Left renal pelvis (tissue), 4 donors: ENCODE data around the gene ARID5B. TPM values are rescaled to one million over a fixed set of nuclear protein-coding genes. Genes with fewer than 3 reads are reported as not detected.

Experiments
- DNase-seq, 4 donors: peaks; one replicate each; pipeline ENCODE4 v3.0.0-alpha.2; 2013; ENCODE audit warnings: low read depth in 4 of 4, low spot score in 3 of 4
- polyA plus RNA-seq, 4 donors: library from polyadenylated mRNA; unstranded; fragments of 120-200 nt; gene quantifications; one replicate each; pipeline ENCODE4 v1.2.1, GENCODE V29; 2013; ENCODE audit not compliant: insufficient read length in 4 of 4

ARID5B gene
- polyA plus RNA-seq, 4 donors = 24.7 to 54.5 (median 52.1) TPM

DNA sequence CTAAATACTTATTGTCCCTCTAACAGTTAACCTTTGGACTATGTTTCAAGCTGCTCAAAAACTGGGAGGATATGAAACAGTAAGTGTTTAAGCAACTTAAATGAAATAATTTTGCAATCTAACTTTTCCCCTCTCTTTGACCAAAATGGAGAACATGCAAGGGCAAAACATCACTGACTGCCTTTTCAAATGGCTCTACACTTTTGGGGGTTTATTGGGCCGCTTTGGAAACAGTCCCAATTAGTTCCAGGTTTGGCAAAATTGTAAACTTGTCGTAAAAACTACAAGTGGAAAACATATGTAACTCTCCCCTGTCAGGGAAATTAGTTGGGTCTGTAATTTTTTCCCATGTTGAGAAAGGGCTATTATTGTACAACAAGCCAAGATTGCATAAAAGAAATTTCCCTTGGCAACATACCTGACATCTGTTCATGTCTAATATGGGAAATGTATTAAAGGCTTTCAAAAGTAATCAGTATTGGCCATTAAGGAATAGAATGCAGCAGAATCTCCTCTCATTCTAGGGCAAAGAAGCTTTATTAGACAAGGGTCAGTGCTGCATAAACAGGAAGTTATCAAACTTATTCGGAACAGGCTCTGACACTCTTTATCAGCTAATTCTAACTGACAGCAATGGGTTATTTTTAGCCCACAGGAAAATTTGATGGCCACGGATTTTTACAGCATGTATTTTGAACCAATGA, 157.9 kb downstream of the ARID5B start:
- DNase-seq = no peak

DNA sequence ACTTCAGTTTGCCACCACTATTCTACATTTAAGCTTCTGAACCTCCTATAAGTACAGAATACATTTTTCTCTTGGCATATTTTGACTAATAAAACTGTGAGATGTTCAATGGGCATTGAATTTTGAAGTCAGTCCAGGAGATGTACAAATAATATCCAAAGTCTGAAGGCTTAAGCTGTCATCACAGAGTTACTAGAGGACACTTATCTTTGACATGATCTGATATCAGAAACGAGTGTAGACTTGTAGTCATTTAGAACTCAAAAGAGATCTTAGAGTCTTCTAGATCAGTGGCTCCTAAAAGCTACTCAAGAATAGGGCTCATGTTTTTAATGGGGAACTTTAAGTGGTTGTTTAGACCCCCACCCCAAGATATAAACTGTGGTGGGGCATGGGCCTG, 160.5 kb downstream of the ARID5B start:
- DNase-seq = no peak

DNA sequence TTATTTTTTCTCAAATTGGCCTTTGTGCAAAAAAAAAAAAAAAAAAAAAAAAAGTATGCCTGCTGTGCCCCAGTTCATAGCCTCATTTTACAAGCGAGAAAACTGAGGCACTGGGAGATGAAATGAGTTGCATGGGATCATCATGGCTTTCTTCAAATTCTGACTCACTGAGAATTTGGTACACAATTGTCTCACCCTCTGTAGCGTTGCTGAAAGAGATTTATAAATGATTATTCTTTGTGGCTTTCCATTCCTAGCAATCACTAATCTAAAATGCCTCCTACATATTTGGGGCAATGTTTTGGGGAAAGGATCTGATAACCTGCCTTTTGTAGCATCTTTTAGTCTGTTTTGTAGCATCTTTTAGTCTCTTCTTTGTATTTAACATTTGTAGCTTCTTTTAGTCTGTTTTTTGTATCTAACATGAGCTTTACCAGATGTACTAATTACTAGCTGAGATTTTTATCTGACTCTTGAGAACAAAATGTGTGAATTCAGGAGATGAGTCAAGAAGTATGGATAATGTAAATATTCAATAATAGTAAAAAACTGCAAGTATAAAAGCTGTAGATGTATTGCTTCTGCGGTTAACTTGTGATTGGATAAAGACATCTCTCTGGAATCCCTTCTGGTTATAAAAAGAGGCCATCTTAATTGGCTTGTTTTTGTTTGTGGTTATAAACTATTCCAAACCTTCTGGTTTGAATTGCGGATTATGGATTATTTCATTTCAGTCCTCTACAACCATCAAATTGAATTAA, 161.4 kb downstream of the ARID5B start:
- no peak for DNase-seq

DNA sequence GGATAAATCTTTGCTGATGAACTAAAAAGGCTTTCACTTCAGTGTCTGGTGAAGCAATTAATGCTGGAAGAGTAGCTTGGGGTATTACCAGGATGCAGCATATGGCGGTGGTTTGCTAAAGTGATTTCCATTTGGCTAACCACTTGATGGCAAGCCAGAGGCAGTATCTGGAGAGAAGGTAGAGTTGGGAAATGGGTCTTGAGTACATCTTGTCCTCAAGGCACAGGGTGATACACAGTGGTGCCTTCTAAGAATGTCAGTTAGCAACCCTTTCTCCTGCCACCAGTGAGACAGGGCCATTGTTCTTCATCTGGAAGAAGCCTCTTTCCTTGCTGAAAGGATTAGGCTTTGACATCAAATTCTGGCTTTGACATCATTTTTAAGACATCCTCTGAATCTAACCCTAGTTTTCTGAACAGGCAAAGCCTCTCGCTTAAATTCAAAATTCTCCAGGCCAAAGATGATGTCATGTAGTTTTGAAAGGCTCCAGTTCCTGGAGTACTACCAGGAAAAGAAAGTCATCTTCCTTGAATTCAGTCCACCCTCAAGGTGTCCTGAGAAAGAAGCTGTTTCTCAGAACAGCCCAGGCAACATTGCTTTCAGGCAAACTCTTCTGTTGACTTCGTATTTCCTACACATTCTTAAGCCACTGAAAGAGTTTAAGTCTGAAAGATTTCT, 162.4 kb downstream of the ARID5B start:
- DNase-seq = no peak

DNA sequence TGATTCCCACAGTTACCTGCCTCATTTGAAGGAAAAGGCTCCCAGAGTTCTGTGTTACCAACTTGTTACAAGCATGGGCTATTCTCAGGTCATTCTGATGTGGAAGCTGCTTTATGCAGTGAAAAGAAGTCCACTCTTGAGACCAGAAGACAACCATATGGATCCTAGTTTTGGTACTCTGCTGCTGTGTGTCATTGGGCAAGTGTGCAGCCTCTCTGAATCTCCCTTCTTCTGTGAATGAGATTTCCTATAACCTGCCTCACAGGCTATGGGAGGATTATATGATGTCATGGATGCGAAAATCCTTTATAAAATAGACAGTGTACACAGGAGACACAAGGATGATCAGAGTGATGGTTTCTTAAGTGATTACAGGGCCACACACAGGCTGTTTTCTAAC, 166.1 kb downstream of the ARID5B start:
- no peak for DNase-seq

DNA sequence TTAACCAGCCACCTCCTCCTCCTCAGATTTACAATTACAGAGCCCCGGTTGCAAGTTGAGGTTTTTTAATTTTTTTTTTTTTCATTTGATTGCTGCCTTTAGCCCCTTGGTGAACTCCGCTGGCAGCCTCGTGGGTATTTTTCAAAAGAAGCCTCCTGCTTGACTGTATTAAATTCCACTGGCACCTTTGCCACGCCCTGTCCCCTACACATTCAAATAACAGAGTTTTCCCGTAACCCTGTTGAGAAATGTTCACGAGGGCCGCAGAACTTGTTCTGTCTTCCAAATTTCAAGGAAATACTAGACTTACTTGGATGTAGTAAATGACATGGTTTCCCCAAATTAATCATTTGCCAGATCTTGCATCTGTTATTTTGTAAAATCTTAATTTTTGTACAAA, 167.0 kb downstream of the ARID5B start:
- no peak for DNase-seq

DNA sequence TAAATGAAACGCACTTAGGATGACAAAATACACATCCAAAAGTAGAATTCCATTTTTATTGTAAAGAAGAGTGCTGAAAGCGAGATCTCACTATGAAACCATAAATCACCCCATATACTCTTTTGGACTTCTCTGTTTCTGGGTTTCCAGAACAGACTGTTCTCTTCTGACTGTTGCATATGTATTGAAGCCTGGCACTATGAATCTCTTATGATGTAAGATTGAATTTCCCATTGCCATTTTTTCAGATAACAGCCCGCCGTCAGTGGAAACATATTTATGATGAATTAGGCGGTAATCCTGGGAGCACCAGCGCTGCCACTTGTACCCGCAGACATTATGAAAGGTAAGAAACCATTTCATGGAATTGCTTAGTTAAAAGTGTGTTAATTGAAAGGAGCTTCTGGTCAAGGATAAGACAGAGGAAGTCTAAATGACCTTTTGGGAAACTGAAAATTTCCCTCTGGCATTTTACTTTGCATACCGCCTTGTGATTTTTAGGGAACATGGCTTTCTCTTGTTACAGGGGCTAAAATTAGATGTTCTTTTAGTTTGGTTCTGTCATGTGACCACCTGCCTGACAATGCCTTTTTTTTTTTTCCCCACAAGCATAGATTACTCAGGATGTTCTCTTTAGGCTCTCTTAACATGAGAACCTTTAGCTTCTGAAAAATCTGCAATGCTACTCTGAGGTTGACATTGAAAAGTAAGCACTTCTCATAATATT, 168.1 kb downstream of the ARID5B start:
- DNase-seq = no peak

DNA sequence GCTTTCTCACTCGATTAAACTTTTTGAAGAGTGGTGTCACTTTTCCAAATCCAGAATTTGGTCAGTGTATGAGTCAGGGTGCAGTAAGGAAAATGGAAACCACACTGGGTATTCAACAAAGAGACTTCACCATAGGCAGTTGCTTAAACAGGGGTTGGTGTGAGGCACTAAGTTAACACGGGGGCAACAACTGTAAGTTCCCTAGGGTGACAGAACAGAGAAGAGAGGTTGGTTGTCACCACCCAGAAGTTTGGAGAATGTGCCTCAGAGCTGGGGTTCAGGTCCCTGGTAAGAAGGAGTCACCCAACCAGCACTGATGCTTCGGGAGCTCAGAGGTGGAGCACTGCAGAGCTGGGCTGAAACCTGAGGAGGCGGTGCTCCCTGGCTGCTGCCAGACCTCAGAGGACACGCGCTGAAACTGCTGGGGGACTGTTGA, 170.4 kb downstream of the ARID5B start:
- DNase-seq = no peak

DNA sequence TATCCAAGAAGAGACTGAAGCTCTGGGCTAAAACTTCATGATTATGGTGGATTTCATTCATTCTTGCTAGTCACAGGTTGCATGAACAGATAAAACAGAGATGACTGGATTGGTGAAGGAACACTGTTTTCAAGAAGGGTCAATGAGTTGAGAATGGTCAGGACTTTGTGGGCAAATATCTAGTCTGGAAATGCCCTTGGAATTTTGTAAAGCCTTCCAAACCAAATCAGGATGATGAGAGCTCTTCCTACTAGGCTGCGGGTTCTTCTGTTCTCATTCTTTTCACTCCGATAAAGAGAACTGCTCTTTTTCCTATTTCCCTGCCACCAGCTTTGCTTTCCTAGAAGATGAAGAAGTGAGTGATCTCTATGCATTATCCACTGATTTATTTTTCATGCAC, 171.4 kb downstream of the ARID5B start:
- DNase-seq = no peak

DNA sequence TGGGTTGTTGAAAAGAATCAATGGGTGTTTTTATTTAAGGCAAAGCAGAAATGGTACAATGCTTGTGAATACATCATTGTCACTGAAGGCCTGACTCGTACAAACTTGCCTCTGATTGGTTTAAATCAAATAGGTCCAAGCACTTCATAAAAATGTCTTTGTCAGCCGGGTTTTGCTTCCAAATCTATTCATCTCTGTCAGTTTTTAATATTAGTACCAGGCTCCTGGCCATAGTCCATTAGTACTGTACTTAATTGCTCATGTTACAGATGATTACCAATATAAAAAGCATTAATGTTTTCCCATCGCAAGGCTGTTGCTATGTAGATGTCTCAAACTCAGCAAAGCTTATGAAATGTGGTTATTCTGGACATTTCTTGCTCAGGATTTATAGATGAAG, 171.9 kb downstream of the ARID5B start:
- DNase-seq = no peak

DNA sequence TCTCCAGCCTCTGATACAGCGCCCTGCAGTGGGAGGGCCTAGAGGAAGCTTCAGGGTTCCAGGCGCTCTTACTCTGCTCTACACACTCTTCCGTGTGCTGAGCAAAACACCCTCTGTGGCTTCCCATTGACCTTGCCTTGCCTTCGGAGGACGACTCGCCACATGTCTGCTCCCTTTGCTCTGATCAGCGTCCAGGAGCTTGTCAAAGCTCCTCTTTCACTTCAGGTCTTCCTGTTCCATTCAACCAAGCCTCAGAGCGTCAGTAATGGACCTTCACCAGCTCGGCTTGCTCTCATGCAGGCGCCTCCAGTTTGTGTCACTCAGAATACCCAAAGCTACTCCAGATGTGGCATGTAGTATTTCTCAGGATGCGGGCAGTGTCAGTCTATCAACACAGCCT, 173.9 kb downstream of the ARID5B start:
- no peak for DNase-seq

DNA sequence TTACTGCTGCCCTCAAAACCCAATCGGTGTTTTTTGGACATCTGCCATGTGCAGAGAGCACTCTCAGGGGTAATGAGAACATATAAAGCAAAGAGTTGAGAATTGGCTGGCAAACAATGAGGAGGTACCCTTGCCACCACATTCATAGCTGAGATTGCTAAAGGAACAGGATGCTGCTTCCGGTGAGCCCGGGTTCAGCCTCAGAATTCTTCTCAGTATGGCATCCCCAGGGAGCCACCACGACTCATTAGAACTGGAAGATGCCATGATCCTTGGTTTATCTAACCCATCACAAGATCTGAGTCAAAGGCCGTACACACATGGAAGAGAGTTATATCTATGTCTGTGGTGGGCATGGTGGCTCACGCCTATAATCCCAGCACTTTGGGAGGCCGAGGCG, 174.4 kb downstream of the ARID5B start:
- DNase-seq = no peak

DNA sequence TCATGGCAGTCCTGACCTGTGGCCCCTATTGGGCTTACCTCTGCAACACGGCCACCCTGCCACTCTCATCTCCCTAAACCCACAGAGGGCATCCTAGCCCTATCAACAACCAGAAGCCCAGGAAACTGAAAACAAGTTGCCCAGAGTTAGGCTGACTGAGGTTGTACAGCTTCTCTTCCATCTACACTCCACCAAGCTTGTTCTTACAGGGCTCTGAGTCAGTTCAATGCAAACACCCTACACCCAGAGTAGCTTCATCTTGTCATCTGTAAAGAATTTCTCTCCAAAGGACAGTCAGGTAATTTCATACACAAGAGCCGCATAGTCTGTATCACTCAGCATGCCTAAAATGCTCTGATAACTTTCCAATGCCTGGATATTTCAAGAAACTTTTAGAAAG, 175.4 kb downstream of the ARID5B start:
- no peak for DNase-seq

DNA sequence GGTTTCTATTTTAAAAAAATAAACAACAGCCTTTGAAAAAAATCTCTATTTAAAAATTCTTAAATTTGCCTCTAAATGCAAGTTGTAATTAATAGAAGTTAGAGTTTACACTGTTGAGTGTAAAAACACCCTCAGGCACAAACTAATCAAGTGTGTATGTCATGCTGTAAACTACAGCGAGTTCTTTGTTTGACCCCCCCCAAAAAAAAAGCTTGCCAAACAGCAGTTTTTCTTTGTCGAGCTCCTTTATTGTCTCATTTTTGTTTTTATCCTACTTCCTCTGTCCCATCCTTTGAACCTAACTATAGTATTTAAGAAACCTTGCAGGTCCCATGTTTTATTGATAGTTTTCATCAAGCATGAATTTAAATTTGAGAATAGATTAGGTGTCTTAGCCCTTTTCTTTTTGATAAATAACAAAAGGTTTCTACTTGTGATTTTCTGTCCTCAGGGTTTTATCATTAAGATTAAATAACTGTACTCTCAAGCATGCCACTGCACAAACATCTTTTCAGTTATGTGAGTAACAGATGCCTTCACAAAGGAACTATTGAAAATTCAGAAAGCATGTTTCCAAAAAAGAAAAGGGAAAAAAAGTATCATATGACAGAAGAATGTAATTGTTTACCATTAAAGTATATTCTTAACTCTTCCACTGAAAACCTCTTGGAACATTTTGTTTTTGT, 176.0 kb downstream of the ARID5B start:
- DNase-seq = no peak

DNA sequence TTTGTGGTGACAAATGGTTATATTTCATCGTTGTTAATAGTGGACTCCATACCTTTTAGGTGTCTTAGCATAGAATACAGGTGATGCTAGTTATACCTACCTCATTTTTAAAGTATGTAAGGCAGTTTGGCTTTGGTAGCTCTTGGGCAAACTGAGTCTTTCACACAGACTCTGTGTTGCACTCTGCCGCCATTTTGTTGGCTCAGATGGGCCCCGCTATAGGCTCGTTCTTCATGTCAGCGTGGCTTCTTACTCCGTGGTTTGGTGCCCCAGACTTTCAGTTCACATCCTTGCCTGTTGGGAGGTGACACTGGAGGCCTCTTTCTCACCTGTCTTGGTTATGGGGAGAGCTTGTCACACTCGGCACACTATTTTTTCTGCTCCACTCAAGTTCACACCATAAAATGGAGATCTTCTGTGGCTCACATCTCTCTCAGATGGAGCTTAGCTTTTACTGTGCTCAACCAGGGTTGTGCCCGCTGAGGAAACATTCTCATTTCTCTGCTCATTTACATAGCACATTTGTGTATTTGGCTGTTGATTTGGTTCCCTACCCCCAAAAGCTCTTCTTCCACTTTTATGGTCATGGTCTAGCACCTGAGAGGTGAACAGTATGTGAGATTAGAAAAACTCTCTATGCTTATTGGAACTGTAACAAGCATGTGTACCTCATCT, 178.5 kb downstream of the ARID5B start:
- DNase-seq = no peak

DNA sequence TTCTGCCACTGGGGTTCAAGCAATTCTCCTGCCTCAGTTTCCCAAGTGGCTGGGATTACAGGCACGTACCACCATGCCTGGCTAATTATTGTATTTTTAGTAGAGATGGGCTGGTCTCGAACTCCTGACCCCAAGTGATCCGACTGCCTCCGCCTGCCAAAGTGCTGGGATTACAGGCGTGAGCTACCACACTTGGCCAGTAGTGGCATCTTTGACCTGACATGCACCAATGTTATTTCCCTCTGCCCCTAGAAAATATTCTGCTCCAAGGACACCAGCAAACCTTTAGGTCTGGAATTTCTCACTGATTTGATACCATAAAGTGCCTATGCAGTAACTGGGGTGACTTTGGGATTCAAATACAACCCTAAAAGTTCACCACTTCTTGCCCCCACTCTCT, 179.4 kb downstream of the ARID5B start:
- no peak for DNase-seq

DNA sequence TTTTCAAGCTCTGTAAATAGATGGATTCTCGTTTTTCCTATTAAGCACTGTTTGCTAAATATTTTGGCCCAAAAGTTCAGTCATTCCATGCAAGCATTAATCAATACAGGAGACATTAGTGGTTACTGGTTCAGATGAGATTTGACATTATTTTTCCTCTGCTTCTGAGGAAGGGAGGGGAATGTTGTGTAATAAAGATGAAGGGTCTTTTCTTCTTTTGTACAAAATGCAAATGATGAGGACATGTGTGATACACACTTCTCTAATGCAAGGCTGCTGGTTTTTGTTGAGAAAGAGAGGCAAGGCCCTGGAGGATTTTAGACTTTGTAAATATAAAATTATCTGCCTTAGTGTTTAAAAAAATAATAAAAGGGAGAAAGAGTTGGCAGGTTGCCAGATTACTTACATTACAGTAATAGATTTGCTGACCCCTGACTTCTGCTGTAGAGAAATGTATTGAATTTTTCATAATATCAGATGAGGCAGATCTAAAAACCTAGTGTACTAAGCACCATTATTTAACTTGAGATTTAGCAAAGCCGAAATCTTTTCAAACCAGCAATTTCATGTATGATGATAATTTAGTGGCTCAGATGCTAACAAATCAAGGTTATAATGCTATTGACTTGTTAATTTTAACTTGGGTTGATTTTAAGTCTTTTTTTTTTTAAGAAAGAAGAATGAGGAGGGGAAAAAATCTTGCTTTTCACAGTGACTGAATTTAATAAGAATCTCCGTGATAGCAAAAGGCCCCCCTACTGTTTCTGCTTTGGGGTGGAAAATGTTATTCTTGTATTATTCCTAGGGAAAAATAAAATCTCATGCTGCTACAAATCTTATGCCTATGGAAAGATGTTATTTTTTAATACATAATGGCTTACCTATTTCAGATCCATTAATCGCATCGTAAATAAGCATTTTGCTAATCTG, 180.1 kb downstream of the ARID5B start:
- DNase-seq = no peak

DNA sequence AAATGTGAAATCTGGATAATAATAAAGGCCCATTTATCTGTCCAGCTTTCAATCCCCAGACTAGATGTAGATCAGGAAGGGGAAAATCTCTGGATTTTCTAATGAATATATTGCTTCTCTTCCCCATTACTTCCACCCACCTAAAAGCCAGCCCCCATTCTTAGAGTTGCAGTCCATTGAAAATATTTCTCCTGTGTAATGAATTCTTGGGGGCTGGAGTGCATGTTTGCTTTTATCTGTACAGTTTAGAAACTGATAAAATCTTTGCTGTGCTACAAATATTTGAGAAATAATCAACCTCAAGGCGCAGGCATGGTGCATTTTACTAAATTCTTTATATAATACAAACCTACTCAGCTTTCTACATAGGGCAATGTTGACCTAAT, 180.8 kb downstream of the ARID5B start:
- no peak for DNase-seq
